LHCN-M2 (cell line): Measurements from ENCODE around the gene SEMA3D. TPM values are rescaled to one million over a fixed set of nuclear protein-coding genes. Genes with fewer than 3 reads are reported as not detected.
A peak's percentile ranks its signal among the peaks of the same experiment; 100 is the strongest.

Experiments
- DNase-seq: peaks from one replicate; pipeline ENCODE4 v3.0.0-alpha.2; 2012; ENCODE audit warnings: low read depth
- total RNA-seq: library from RNA; depleted of rRNA; stranded (reverse); fragments of >200 nt; gene quantifications from 2 replicates; pipeline ENCODE4 v1.2.3, GENCODE V29; 2014

SEMA3D gene
- total RNA-seq, 1 experiment from 2014 or later: under 0.01 TPM

DNA sequence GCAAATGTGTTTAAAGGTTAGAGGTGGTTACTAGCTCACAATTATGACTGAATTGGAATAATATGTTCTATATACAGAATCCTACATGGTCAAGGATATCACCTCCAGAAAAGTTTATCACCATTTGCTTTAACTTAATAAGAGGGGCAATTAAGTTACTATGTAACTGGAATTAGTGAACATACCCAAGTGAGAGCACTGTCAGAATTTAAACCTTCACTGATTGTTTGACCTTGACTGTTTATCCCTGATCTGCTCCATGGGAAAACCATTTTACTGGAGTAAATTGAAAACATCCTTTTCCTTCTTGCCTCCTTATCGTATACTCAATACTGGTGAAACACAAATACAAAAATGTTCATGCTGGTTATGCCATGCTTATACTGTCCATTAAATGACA is 107.4 kb downstream of the SEMA3D start:
- DNase-seq: no peak

DNA sequence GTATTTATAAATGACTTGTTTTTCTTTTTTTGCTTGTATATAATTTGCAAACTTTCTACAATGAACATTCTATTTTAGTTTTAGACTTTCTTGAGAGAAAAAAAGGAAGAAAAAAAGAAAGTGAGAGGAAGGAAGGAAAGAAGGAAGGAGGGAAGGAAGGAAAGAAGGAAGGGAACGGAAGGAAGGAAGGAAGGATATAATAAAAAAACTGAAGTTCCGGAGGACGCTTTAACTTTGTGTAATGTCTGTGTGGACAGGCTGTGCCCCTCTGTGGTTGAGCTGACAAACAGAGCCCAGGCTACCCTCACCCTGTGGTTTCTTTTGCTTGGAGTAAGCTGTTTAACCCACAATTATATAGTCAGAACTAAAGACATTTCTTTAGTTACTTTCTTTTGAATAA is 108.7 kb downstream of the SEMA3D start:
- no peak for DNase-seq

- no peak for DNase-seq
These were observed 111.0 kb downstream of the SEMA3D start for GRCh38 chr7:85075864-85076263.

DNA sequence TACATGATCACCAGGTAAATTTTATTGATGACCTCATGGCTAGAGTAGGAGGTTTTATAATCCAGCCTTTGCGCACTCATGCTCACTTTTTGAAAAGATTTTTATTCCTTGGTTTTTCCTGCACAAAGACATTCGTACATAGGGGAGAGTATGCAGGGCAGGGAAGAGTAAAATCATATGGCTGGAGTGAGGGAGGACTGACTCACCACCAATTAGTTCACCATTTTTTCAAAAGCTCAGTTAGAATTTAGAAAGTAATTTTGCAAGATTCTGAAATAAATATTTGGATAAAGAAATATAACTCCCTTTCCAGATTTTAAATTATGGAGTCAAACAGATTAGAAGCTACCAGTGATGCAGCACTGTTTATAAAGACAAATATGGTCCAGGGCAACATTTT is 111.9 kb downstream of the SEMA3D start:
- no peak for DNase-seq

DNA sequence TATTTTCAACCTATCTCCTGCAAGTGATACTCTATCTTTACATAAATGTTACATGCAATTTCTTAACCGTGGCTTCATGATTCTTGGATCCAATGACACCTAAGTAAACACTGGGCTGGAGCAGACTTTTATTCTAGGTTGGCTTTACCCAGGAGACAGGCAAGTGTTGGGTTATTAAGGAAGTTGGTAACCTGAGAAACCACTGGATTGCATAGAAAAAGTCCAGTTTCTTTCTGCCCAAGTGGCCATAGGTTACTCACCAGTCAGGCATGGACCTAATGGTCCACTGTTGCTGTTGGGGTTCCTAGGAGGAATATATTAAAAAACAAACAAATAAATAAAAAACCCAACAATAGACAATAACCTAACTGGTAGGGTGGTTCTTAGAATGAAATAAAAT is 112.8 kb downstream of the SEMA3D start:
- DNase-seq: peak; percentile 23

- no peak for DNase-seq
These were observed 115.8 kb downstream of the SEMA3D start for GRCh38 chr7:85070967-85071628.

- DNase-seq: peak; percentile 74
These were observed 118.1 kb downstream of the SEMA3D start for GRCh38 chr7:85068799-85069198.

DNA sequence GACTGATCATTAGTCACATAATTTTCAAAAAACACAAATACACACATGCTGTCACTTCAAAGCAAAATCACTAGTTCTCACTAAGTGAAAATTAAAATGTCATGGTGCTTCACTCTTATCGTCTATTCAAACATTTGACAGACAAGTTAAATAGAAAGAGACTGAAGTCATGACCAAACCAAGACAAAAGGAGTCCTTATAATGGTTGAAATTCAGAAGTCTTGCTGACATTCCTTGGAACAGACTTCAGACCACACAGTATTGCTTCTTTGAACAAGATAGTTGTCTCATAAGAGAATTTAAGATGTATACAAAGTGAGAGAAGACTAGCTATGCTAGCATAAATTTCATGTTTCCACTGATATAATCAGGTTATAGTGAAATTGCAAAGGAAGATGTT is 119.5 kb downstream of the SEMA3D start:
- no peak for DNase-seq

DNA sequence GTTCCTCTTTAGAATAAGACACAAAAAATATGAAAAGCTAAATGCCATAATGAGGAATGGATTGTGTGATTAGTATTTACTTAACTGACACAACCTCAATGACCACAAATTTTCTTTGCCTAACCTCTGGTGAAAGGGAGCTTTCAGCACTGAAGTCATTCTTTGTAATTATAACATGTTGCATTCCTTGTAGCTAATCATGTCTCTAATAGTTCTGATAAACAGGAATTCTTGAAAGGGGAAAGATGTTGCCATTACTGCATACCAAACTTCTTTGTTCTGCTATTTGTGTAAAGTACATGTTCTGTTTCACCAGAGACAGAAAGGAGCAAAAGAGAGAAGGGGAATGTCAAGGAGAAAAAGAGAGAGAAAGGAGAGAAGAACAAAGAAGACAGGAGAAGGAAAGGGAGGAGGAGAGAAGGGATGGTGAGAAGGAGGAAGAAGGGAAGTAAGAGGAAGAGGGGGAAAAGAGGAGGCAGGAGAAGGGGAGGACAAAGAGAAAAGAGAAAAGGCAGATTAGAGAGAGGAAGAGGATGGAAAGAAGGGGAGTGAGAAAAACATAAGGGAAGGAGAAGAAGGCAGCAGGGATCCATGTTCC is 120.9 kb downstream of the SEMA3D start:
- no peak for DNase-seq

DNA sequence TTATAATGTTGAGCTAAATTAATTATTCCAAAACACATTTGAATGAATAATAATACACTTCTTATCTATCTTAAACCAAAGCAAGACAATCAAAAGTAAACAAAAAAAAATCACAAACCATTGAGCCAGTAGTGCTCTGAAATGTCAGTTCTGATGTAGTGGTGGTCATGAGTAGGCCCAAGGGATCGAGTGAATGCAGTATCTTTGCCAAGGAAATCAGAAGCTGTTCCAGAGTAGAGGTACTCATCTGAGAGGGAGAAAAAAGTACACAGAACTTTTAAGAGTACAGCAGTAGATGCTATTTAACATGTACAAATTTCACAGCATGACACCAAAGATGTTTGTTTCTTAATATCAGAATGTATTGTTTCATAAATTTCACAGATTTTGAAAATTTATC is 121.5 kb downstream of the SEMA3D start:
- peak; percentile 12 for DNase-seq

GRCh38 chr7:85062651-85063050 is 124.2 kb downstream of the SEMA3D start:
- no peak for DNase-seq

- DNase-seq: no peak
These were observed 125.4 kb downstream of the SEMA3D start for GRCh38 chr7:85061456-85061855.

GRCh38 chr7:85060696-85061095 is 126.2 kb downstream of the SEMA3D start:
- DNase-seq: no peak

DNA sequence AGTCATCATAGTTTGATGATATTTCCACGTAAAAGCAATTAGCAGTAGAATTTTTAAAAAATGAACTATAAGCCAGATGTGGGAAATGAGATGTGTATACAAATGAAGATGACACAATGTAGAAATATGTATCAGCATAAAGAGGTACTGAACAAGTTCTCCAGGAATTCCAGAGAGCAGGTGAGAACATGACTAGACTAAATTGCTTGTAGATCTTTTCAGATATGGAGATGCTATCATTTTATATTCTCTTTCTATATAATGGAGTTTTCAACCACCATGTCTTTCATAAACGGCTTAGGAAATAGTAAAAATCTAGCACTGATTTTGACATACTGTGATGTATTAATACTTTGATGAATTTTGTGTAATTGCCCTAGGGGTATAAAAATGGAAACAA is 130.9 kb downstream of the SEMA3D start:
- no peak for DNase-seq

GRCh38 chr7:85055196-85055595 is 131.7 kb downstream of the SEMA3D start:
- no peak for DNase-seq

- DNase-seq: no peak
These were observed 132.6 kb downstream of the SEMA3D start for GRCh38 chr7:85054306-85054705.

GRCh38 chr7:85052894-85053293 is 134.0 kb downstream of the SEMA3D start:
- DNase-seq: no peak

- no peak for DNase-seq
These were observed 134.7 kb downstream of the SEMA3D start for GRCh38 chr7:85052056-85052737.

DNA sequence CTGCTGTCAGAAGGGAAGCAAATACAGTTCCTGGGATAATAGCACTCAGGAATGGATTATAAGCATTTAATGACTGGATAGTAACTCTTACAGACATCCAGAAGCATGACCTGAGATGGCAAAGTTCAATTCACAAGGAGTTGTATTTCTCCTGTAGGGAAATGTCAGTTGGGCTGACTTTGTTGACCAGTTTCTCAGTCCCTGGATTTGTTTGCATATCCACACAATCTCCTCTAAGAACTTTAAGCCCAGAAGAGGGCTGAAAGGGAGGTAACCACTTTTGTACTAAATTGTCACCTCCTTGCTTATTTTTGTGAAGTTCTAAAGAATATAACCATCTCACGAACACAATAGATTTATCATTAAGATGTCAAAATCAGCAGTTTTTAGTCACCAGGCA is 140.3 kb downstream of the SEMA3D start:
- DNase-seq: no peak

DNA sequence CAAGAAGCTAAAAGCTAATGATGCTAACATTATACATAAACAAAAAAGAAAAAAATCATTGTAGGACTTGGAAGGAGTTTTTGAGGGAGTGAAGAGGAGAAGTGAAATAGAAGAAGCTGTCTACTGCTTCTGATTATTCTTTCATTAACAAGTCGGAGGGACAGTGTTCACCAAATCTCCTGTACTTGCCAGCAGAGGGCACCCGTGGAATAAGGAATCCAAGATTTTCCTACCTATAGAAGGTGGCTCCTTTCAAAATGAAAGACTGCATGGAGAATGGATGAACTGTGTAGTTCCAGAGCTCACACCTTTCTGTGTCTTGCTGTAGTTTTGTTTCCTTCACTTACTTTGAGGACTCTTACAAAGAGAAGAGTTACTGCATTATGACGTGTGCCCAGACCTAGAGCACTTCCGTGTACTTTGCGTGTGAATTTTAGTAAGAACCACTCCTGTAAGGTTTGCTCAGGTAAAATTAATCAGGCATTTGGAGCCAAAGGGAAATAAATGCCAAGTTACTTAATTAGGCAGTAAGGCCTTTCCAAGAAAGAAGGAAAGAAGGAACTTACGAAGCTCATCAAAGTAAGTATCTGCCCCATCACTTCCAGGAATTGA is 145.1 kb downstream of the SEMA3D start:
- peak; percentile 52 for DNase-seq

- DNase-seq: no peak
These were observed 147.5 kb downstream of the SEMA3D start for GRCh38 chr7:85039196-85039923.

DNA sequence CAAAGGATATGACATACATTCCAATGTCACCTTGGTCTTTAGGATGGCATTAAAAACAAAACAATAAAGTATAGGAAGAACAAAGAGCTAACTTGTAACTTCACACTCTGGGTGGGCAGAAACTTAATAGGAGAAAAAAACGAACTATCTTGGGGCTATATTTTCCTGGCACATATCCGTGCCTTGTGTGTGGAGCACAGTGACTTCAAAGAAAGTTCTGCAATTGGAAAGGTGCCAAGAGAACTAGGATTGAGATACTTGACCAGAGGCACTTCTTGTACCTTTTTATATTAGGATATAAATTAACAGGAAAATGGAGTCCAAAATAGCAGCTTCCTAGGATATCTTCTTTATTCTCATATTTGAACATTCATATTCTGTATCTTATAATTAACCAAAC is 148.4 kb downstream of the SEMA3D start:
- DNase-seq: no peak
